Measurements from ENCODE around the gene RPTOR.

The RPTOR gene

DNA sequence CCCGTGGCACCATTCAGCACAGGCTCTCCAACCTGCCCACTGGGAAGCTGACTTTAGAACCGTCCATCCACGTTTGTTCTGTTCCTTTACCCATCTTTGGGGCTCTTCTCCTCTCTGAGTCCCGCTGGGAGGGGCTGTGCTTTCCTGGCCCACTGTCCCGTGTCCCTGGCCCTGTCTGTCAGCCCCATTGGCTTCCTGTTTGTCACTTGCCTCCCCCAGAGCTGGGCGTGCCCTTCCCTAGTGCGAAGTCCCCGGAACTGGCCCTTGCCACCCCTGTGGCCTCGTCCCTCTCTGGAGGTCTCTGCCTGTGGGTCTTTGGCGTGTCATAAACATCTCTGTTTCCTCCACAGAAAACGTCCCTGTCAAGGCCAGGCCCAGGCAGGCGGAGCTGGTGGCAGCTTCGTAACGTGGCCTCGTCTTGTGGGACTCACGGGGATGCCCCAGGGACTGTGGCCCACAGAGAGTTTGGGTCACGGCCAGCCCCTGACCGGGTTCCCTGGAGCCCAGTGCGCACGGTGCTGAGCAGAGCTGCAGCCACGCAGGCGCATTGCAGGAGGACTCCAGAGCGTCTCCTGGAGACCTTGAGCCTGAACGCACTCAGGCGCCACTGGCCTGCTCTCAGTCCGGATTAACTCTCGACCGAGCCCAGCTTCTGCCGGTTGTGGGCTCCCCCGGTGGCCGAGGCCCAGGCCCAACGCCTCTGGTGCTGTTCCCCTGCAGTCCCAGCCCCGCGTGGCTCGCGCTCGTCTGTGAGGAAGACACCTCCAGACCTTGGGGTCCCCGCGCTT lies 454.3 kb downstream of the RPTOR start:
- Histone ChIP-seq H3K18ac (ENCODE audit: low read length) (no peak overlapping the region), H3K36me3 (replicated peaks in 1 of 2; ENCODE audit: control insufficient read depth in 2 of 2, insufficient read depth in 2 of 2, low read length in 2 of 2) (peaks cover 24 to 54% of the 10 kb centered on the region in 2 donors), H3K14ac (ENCODE audit: low read length) (no peak overlapping the region), H3K4me1 (ENCODE audit: control insufficient read depth in 2 of 2, insufficient read depth in 1 of 2, low read depth in 1 of 2, low read length in 2 of 2) (peaks cover 4% of the 10 kb centered on the region in 2 donors), H2BK15ac (ENCODE audit: low read length) (no peak overlapping the region), H2AK5ac (ENCODE audit: low read depth, low read length) (no peak overlapping the region), H3K27ac (replicated peaks; ENCODE audit: low read length) (no peak overlapping the region), H3K79me1 (ENCODE audit: low read depth, low read length) (peaks cover 5% of the 10 kb centered on the region), H3K23ac (ENCODE audit: low read depth, low read length, poor library complexity) (no peak overlapping the region), H3K9me3 (replicated peaks in 1 of 2; ENCODE audit: control insufficient read depth in 2 of 2, insufficient read depth in 1 of 2, low read depth in 1 of 2, low read length in 2 of 2) (no peaks in the 10 kb centered on the region), H2BK120ac (ENCODE audit: low read depth, low read length) (no peak overlapping the region), H2BK5ac (ENCODE audit: low read length) (no peak overlapping the region), H3K4ac (ENCODE audit: low read length) (no peak overlapping the region), H3K27me3 (ENCODE audit: control insufficient read depth in 3 of 3, insufficient read depth in 3 of 3, low read depth in 1 of 3, low read length in 3 of 3) (peaks cover 0 to 3% (median 0%) of the 10 kb centered on the region in 3 experiments), H3K4me2 (ENCODE audit: insufficient read depth, low read length, poor library complexity, severe bottlenecking) (no peak overlapping the region), H4K91ac (ENCODE audit: low read depth, low read length, poor library complexity) (no peak overlapping the region), H3K4me3 (ENCODE audit: low read length in 2 of 2) (no peak overlapping the region), H4K8ac (ENCODE audit: low read depth, low read length) (peak overlapping the region; percentile 65), H2BK12ac (ENCODE audit: low read length) (no peak overlapping the region), H3K9ac (ENCODE audit: low read depth, low read length, poor library complexity) (no peak overlapping the region), H2AFZ (ENCODE audit: low read length) (no peak overlapping the region)
- DNase-seq (ENCODE audit: low spot score): no peak
- WGBS, 2 donors (ENCODE audit: extremely low coverage in 2 of 2, insufficient read length in 2 of 2, insufficient replicate concordance in 1 of 2): no CpG with 5 or more reads among the region's 39 CpGs

GRCh38 chr17:80999536-81000333 lies 455.1 kb downstream of the RPTOR start:
- Histone ChIP-seq H2AK5ac (ENCODE audit: low read depth, low read length) (no peak overlapping the region), H3K4me3 (ENCODE audit: low read length in 2 of 2) (no peak overlapping the region), H2AFZ (ENCODE audit: low read length) (no peak overlapping the region), H3K23ac (ENCODE audit: low read depth, low read length, poor library complexity) (peak overlapping the region; percentile 65), H3K27me3 (ENCODE audit: control insufficient read depth in 3 of 3, insufficient read depth in 3 of 3, low read depth in 1 of 3, low read length in 3 of 3) (peaks cover 0 to 7% (median 6%) of the 10 kb centered on the region in 3 experiments), H2BK5ac (ENCODE audit: low read length) (no peak overlapping the region), H3K4me1 (ENCODE audit: control insufficient read depth in 2 of 2, insufficient read depth in 1 of 2, low read depth in 1 of 2, low read length in 2 of 2) (peaks cover 7% of the 10 kb centered on the region in 2 donors), H4K91ac (ENCODE audit: low read depth, low read length, poor library complexity) (no peak overlapping the region), H3K79me1 (ENCODE audit: low read depth, low read length) (peaks cover 3% of the 10 kb centered on the region), H4K8ac (ENCODE audit: low read depth, low read length) (peak overlapping the region; percentile 65), H3K9me3 (replicated peaks in 1 of 2; ENCODE audit: control insufficient read depth in 2 of 2, insufficient read depth in 1 of 2, low read depth in 1 of 2, low read length in 2 of 2) (no peaks in the 10 kb centered on the region), H2BK12ac (ENCODE audit: low read length) (no peak overlapping the region), H3K18ac (ENCODE audit: low read length) (no peak overlapping the region), H3K14ac (ENCODE audit: low read length) (no peak overlapping the region), H3K4ac (ENCODE audit: low read length) (no peak overlapping the region), H2BK15ac (ENCODE audit: low read length) (no peak overlapping the region), H3K9ac (ENCODE audit: low read depth, low read length, poor library complexity) (no peak overlapping the region), H2BK120ac (ENCODE audit: low read depth, low read length) (no peak overlapping the region), H3K27ac (replicated peaks; ENCODE audit: low read length) (no peak overlapping the region), H3K4me2 (ENCODE audit: insufficient read depth, low read length, poor library complexity, severe bottlenecking) (no peak overlapping the region), H3K36me3 (replicated peaks in 1 of 2; ENCODE audit: control insufficient read depth in 2 of 2, insufficient read depth in 2 of 2, low read length in 2 of 2) (peaks cover 24 to 54% of the 10 kb centered on the region in 2 donors)
- no CpG with 5 or more reads among the region's 40 CpGs for WGBS, 2 donors (ENCODE audit: extremely low coverage in 2 of 2, insufficient read length in 2 of 2, insufficient replicate concordance in 1 of 2)
- DNase-seq (ENCODE audit: low spot score): no peak

DNA sequence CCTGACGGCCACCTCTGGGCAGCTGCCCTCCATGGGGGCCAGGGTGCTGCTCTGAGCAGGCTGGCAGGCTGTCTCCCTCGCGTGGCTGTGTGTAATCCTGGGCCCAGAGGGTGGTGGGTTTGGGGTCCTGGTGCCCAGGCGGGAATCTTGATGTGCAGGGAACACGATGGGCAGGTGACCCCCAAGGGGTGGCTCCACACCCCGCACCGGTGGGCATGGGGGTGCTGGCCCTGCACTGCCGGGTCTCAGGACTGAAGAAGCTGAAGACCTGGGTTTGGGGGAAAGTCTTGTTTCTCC lies 455.6 kb downstream of the RPTOR start:
- H3K9me3 ChIP-seq (replicated peaks in 1 of 2; ENCODE audit: control insufficient read depth in 2 of 2, insufficient read depth in 1 of 2, low read depth in 1 of 2, low read length in 2 of 2): no peaks in the 10 kb centered on the region
- H4K8ac ChIP-seq (ENCODE audit: low read depth, low read length): no peak overlapping the region
- no CpG with 5 or more reads among the region's 8 CpGs for WGBS, 2 donors (ENCODE audit: extremely low coverage in 2 of 2, insufficient read length in 2 of 2, insufficient replicate concordance in 1 of 2)
- DNase-seq (ENCODE audit: low spot score): no peak
- H3K79me1 ChIP-seq (ENCODE audit: low read depth, low read length): peaks cover 3% of the 10 kb centered on the region
- H2BK12ac ChIP-seq (ENCODE audit: low read length): no peak overlapping the region
- peaks cover 7% of the 10 kb centered on the region in 2 donors for H3K4me1 ChIP-seq (ENCODE audit: control insufficient read depth in 2 of 2, insufficient read depth in 1 of 2, low read depth in 1 of 2, low read length in 2 of 2)
- H3K4me3 ChIP-seq (ENCODE audit: low read length in 2 of 2): no peak overlapping the region
- H2AK5ac ChIP-seq (ENCODE audit: low read depth, low read length): no peak overlapping the region
- peak overlapping the region; percentile 65 for H3K23ac ChIP-seq (ENCODE audit: low read depth, low read length, poor library complexity)
- no peak overlapping the region for H3K4ac ChIP-seq (ENCODE audit: low read length)
- no peak overlapping the region for H3K4me2 ChIP-seq (ENCODE audit: insufficient read depth, low read length, poor library complexity, severe bottlenecking)
- H3K36me3 ChIP-seq (replicated peaks in 1 of 2; ENCODE audit: control insufficient read depth in 2 of 2, insufficient read depth in 2 of 2, low read length in 2 of 2): peaks cover 22 to 49% of the 10 kb centered on the region in 2 donors
- H3K9ac ChIP-seq (ENCODE audit: low read depth, low read length, poor library complexity): no peak overlapping the region
- no peak overlapping the region for H2AFZ ChIP-seq (ENCODE audit: low read length)
- H2BK15ac ChIP-seq (ENCODE audit: low read length): no peak overlapping the region
- H4K91ac ChIP-seq (ENCODE audit: low read depth, low read length, poor library complexity): no peak overlapping the region
- no peak overlapping the region for H3K27ac ChIP-seq (replicated peaks; ENCODE audit: low read length)
- no peak overlapping the region for H2BK5ac ChIP-seq (ENCODE audit: low read length)
- H3K14ac ChIP-seq (ENCODE audit: low read length): no peak overlapping the region
- H3K27me3 ChIP-seq (ENCODE audit: control insufficient read depth in 3 of 3, insufficient read depth in 3 of 3, low read depth in 1 of 3, low read length in 3 of 3): peaks cover 0 to 9% (median 9%) of the 10 kb centered on the region in 3 experiments
- H3K18ac ChIP-seq (ENCODE audit: low read length): no peak overlapping the region
- no peak overlapping the region for H2BK120ac ChIP-seq (ENCODE audit: low read depth, low read length)

Data from neuronal stem cell (in vitro differentiated cells).